ENCODE data around the gene CTNNA1.
"Not testable (repeated sequence)": the region's sequence is repeated elsewhere in the genome, so short reads cannot be mapped to it uniquely, and the experiment has no call there.

CTNNA1 gene

DNA sequence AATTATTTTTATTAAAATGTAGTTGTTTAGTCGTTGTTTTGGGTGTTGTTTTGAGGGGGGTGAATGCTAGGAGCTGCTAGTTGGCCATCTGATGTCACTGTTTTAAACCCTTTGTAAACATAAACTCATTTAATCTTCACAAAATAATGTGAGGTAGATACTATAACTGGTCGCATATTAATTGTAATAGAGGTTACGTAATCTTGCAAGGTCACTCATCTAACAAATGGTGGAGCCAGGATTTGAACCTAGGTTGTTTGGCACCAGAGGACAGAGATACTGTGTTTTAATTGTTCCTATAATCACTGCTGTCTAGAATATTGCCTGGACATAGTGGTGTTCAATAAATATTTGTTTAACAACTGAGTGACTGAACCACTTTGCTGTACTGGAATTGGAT lies 67.5 kb downstream of the CTNNA1 start:
- DNase-seq = no peak

DNA sequence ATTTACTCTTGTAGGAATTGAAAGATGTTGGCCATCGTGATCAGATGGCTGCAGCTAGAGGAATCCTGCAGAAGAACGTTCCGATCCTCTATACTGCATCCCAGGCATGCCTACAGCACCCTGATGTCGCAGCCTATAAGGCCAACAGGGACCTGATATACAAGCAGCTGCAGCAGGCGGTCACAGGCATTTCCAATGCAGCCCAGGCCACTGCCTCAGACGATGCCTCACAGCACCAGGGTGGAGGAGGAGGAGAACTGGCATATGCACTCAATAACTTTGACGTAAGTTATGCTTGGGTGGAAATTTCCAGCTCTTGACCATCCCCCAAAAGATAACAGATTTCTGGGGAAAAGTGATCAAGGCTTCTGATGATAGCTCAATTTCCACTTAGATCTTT lies 71.3 kb downstream of the CTNNA1 start:
- DNase-seq = no peak

DNA sequence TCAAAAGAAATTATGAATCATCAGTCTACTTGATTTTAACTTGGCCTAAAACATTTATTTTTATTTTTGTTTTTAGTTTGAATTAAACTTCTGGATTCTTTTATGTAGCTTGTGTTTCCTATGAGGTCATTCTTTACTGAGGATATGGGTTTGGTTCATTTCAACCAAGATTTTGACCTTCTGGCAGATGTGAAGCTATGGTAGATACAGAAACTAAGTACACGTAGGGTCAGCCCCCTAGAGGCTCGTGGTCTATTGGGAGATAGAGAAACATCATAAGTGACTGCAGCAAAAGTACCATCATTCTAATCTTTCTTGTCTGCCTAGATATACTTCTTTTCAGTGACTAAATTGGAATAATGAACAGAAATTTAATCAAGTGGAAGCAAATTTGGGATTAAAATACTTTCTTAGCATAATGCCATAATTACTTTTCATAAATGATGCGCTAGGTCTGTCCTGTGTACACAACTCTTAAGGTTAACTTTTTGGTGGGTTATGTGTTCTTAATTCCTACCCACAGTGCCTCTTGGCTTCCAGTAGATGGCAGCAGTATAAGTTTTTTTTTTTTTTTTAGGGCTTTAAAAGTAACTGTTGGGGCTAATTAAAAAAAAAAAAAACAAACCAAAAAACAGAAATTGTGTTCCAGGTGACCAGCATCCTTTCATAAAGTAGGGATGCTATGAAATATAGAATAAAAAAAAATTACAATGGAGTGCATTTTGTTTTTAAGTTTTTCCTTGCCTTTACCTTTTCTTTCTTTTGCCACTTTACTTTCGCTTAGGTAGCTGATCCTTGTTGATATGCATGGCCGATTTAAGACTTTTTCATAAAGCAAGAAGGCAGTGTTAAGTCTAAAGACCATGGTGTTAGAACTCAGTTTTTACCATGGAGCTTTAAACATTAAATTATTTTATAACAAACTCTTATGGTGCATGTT lies 72.0 kb downstream of the CTNNA1 start:
- DNase-seq = no peak

DNA sequence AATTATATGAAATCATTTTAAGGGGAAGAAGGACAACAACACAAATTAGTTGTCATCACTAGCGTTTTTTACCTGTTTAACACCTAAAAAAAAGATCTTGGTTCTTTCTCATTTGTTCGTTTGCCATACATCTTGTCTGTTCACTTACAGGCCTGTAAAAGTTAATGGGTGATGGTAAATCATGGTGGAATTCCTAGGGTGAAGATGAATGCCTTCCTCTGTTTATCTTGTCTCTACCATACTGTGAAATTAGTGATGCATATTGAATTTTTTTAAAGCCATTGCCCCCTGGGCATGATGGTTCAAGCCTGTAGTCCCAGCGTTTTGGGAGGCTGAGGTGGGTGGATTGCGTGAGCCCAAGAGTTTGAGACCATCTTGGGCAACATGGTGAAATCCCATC lies 75.3 kb downstream of the CTNNA1 start:
- DNase-seq = no peak

GRCh38 chr5:138829341-138829740 lies 76.1 kb downstream of the CTNNA1 start:
- no peak for DNase-seq

GRCh38 chr5:138831703-138832102 lies 78.5 kb downstream of the CTNNA1 start:
- DNase-seq = no peak

DNA sequence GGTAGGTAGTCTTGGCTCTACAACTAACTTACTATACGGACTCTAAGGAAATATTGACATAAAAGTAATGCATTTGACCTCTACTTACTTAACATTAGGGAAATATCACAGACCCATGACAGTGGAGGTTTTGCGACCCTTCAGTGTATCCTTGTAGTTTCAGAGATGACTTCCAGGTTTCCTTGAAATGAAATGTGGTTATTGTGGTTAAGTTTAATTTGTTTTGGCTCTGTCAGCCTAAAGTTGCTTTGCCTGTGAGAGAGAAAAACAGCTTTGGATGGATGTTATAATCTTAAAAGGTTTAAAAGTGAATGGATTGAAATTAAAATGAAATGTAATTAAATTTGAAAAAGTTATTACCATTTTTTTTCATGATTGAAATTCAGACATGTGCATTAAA lies 79.0 kb downstream of the CTNNA1 start:
- no peak for DNase-seq

GRCh38 chr5:138833080-138833479 lies 79.9 kb downstream of the CTNNA1 start:
- no peak for DNase-seq

GRCh38 chr5:138833726-138834480 lies 80.7 kb downstream of the CTNNA1 start:
- DNase-seq = no peak

DNA sequence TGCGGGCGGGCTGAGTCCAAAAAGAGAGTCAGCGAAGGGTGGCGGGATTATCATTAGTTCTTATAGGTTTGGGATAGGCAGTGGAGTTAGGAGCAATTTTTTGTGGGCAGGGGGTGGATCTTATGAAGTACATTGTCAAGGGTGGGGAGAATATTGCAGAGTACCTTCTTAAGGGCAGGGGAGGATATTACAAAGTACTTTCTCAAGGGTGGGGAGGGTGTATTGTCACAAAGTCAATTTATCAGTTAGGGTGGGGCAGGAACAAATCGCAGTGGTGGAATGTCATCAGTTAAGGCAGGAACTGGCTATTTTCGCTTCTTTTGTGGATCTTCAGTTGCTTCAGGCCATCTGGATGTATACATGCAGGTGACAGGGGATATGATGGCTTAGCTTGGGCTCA lies 81.6 kb downstream of the CTNNA1 start:
- not testable (repeated sequence) for DNase-seq

- no peak for DNase-seq
These were observed 83.9 kb downstream of the CTNNA1 start for GRCh38 chr5:138837160-138837559.

DNA sequence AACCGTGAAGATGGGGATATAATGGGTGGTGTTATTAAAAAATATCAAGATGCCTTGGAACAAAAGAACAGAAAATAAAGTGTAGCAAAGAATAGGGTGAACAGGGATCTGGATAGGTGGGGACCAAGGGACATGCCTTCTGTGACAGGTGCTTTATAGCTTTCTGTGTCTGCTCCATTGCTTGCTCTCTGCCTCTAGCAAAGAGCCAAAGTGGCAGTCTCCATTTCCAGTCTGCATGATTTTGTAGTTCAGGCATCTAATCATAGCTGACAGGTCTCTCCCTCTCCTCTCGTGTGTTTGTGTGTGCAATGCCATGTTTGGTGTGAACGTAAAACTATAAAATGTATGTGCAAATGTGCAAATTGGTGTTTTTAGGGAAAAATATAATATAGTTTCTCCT lies 86.9 kb downstream of the CTNNA1 start:
- DNase-seq = no peak

- DNase-seq = no peak
These were observed 88.3 kb downstream of the CTNNA1 start for GRCh38 chr5:138841531-138841930.

DNA sequence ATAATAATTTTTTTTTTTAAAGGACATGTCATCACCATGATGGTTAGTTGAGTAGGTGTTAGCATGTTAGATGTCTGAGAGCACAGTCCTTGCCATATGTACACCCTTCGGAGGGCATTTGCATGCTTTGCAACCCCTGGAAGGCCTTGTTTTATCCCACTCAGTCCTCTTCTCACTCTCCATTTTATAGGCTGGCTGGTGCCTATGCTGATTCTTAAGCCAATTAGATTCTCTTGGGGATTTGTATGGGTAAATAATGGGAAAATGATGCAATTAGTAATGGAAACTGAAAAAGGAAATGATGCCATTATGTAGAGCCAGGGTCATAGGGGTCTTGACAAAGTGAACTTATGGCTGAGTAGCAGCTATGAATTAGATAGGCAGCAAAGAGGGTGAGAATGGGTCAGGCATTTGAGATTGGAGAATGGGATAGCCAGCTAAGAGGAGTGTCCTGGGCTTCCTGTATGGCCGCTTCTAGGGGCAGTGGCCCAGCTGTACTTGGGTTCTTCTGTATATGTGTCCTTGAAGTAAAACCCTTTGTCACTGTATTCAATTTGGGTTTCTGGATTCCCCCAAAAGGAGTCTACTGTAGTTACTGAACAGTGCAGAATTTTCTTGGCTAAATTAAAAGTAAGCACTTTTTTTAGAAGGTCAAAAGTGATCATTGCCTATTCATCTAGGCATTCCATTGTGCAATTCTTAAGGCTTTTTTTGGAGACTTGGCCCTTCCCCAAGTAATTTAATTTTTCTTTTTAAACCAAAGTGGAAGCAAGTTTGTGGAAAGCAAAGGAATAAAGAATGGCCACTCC lies 90.3 kb downstream of the CTNNA1 start:
- no peak for DNase-seq

GRCh38 chr5:138844125-138844461 lies 90.9 kb downstream of the CTNNA1 start:
- DNase-seq = no peak

- DNase-seq = no peak
These were observed 91.7 kb downstream of the CTNNA1 start for GRCh38 chr5:138844812-138845513.

DNA sequence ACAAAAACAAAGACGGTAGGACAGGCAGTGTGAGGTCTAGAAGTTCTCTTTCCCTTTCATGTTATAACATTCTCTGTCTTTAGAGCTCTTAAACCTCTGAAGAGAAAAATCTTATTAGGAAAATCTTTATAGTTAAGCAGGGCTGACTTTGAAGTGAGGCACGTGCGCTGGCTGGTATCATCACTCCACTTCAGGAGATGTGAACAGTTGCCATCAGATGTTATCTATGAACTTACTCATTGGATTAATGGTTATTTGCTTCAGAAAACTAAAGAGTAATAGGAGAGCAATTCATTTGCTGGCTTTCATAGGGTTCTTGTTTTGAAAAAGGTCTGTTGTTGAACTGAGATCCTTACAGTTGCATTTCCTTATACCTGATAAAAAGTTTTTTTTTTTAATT lies 96.2 kb downstream of the CTNNA1 start:
- DNase-seq = no peak

DNA sequence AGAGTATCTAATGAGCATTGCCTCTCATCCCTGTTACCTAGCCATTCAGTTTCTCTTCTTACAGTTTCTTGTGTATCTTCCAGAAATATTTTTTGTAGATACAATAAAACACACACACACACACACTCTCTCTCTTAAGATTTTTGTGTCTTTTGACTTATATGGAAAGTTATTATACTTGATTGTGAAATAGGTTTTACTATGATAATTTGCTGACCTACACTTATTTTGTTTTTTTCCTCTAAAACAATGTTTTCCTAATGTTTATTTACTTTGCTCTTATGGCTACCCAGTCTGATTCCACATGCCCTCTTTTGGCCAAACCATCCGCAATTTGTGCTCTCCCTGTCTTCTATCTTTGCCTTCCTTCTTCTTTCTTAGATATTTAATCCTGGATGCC lies 96.7 kb downstream of the CTNNA1 start:
- DNase-seq = no peak

- no peak for DNase-seq
These were observed 97.7 kb downstream of the CTNNA1 start for GRCh38 chr5:138850865-138851435.

GRCh38 chr5:138853132-138853531 lies 99.9 kb downstream of the CTNNA1 start:
- no peak for DNase-seq

DNA sequence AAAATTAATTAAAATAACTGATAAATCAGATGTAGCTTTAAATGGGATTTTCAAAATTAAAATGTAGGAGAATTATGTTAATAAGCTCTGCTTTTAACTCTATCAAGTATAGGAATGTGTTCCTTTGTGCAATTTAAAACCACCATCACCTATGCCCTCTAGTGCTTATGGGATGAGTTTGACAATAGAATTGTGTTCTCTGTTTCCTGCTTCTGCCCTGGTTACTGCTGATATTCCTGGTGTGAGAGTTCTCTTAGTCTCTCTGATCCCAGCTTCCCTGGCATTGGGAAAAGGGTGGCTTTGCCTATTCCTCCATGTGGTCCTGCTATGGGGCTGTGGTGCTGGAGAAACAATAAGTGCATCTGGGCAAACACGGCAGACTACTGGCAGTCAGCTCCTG lies 113.8 kb downstream of the CTNNA1 start:
- no peak for DNase-seq

GRCh38 chr5:138869038-138869437 lies 115.8 kb downstream of the CTNNA1 start:
- DNase-seq = no peak

Measured in activated naive CD4-positive, alpha-beta T cell treated with anti-CD3 and anti-CD28 coated beads, Interleukin-2, amount 50 U/mL, for 16 hours (primary cell).